HepG2 (cell line): ENCODE results near the gene UBE2S. TPM values are rescaled to one million over a fixed set of nuclear protein-coding genes. Genes with fewer than 3 reads are reported as not detected.

Experiments
- ATAC-seq: fragments of 200-7000 bp; cut with Tn5 transposase; 3 replicates; pipeline ENCODE4 v1.9.1; 2020; ENCODE audit warnings: mild to moderate bottlenecking, moderate library complexity
- BruUV-seq: library from RNA; stranded (reverse); fragments of 400-500 nt; replicated peaks from 2 replicates; lab custom pipeline; 2021; lab: Mats Ljungman, UMichigan
- CTCF ChIA-PET: fragments of 300-600 bp; formaldehyde crosslinking; extraction: SDS; loops from one replicate; lab custom pipeline; 2021; ENCODE audit warnings: low total read pairs, inconsistent platforms, low intra/inter-chr PET ratio; lab: Yijun Ruan, JAX
- POLR2A ChIA-PET: fragments of 350-600 bp; sonication (Branson Sonifier 250); formaldehyde crosslinking; loops from one replicate; lab custom pipeline; 2020; ENCODE audit warnings: antibody characterized with exemption, inconsistent platforms; lab: Yijun Ruan, JAX
- DNase-seq: peaks from one replicate; pipeline ENCODE4 v3.0.0-alpha.2; 2015; ENCODE audit warnings: low spot score
- FAIRE-seq: peaks from 3 replicates; lab custom pipeline; 2011; peaks lifted over from hg19 to GRCh38; lab: Jason Lieb, UNC
- H2AFZ ChIP-seq: one replicate; pipeline ENCODE4 v1.6.1; 2011; ENCODE audit warnings: low read length, inconsistent platforms
- H3K27ac ChIP-seq: fragments of 300-600 bp; 3 replicates; pipeline ENCODE4 v1.8.0; 2011; ENCODE audit warnings: mixed run types, mild to moderate bottlenecking, mixed read lengths, low read length, inconsistent platforms; ENCODE audit not compliant: insufficient read depth; ENCODE audit errors: extremely low read length
- H3K27me3 ChIP-seq, 2 experiments: fragments of 200-600 bp in 1 of 2; 2 replicates in 1 of 2; 3 replicates in 1 of 2; pipeline versions ENCODE4 v1.6.0 to v1.8.0; 2011; ENCODE audit warnings: low read length in 2 of 2, mild to moderate bottlenecking in 2 of 2, moderate library complexity in 2 of 2, inconsistent platforms in 1 of 2; ENCODE audit not compliant: insufficient read depth in 2 of 2, control insufficient read depth in 1 of 2
- H3K36me3 ChIP-seq, 2 experiments: fragments of 200-600 bp in 1 of 2; replicated peaks in 1 of 2; 2 replicates in 1 of 2; 3 replicates in 1 of 2; pipeline versions ENCODE4 v1.5.1 to v1.8.0; 2011; ENCODE audit warnings: low read length in 2 of 2, inconsistent platforms in 1 of 2; ENCODE audit not compliant: insufficient read depth in 2 of 2, control insufficient read depth in 1 of 2
- H3K4me1 ChIP-seq: 2 replicates; pipeline ENCODE4 v1.5.1; 2012; ENCODE audit warnings: low read length, inconsistent platforms; ENCODE audit not compliant: insufficient read depth
- H3K4me2 ChIP-seq: 2 replicates; pipeline ENCODE4 v1.6.0; 2011; ENCODE audit warnings: low read depth, low read length, inconsistent platforms
- H3K4me3 ChIP-seq, 3 experiments: fragments of 200-600 bp in 1 of 3; sonication (generic), shearing (Covaris generic) in 1 of 3; replicated peaks in 1 of 3; 2 replicates each; pipeline ENCODE4 v1.5.1; 2011 to 2016; ENCODE audit warnings: low read length in 3 of 3, inconsistent platforms in 2 of 3, low read depth in 2 of 3, mild to moderate bottlenecking in 2 of 3, control low read depth in 1 of 3, mixed read lengths in 1 of 3; ENCODE audit not compliant: insufficient read depth in 1 of 3
- H3K79me2 ChIP-seq: one replicate; pipeline ENCODE4 v1.6.1; 2011; ENCODE audit warnings: low read length, inconsistent platforms; ENCODE audit not compliant: insufficient read depth
- H3K9ac ChIP-seq: 2 replicates; pipeline ENCODE4 v1.6.0; 2011; ENCODE audit warnings: mild to moderate bottlenecking, low read depth, low read length, inconsistent platforms; ENCODE audit not compliant: insufficient read depth
- H3K9me3 ChIP-seq: 2 replicates; pipeline ENCODE4 v1.5.1; 2012; ENCODE audit warnings: mild to moderate bottlenecking, low read length
- H4K20me1 ChIP-seq: 2 replicates; pipeline ENCODE4 v1.6.0; 2011; ENCODE audit warnings: inconsistent platforms, mild to moderate bottlenecking, low read length, moderate library complexity; ENCODE audit not compliant: insufficient read depth
- ATF1 ChIP-seq: IDR thresholded peaks from 2 replicates; pipeline ENCODE4 v1.6.1; 2016; ENCODE audit warnings: mild to moderate bottlenecking, control low read depth
- ERF ChIP-seq: IDR thresholded peaks from 2 replicates; pipeline ENCODE4 v1.6.1; 2018; ENCODE audit warnings: missing biosample characterization, missing genetic modification reagents
- KDM3A ChIP-seq: IDR thresholded peaks from 2 replicates; pipeline ENCODE4 v1.6.1; 2018; ENCODE audit warnings: low read depth, missing compliant biosample characterization
- MED1 ChIP-seq: sonication (generic); formaldehyde crosslinking; IDR thresholded peaks from 2 replicates; pipeline ENCODE4 v1.4.0; 2020; ENCODE audit warnings: missing genetic modification reagents
- MEIS1 ChIP-seq: sonication (generic); formaldehyde crosslinking; IDR thresholded peaks from 2 replicates; pipeline ENCODE4 v1.9.0; 2021; ENCODE audit warnings: mild to moderate bottlenecking, missing genetic modification reagents, moderate library complexity, borderline replicate concordance
- NCOA1 ChIP-seq: sonication (generic); formaldehyde crosslinking; IDR thresholded peaks from 2 replicates; pipeline ENCODE4 v1.9.0; 2021; ENCODE audit warnings: missing genetic modification reagents
- NRL ChIP-seq: sonication (generic); formaldehyde crosslinking; IDR thresholded peaks from 2 replicates; pipeline ENCODE4 v1.5.0; 2020; ENCODE audit warnings: missing genetic modification reagents, mild to moderate bottlenecking, moderate library complexity, borderline replicate concordance
- PAF1 ChIP-seq: IDR thresholded peaks from 2 replicates; pipeline ENCODE4 v1.6.1; 2016; ENCODE audit warnings: missing genetic modification reagents, missing compliant biosample characterization
- REL ChIP-seq: sonication (generic); formaldehyde crosslinking; conservative IDR thresholded peaks from 2 replicates; pipeline ENCODE4 v1.8.0; 2022; ENCODE audit warnings: mild to moderate bottlenecking, missing genetic modification reagents, moderate library complexity
- SCMH1 ChIP-seq: sonication (generic); formaldehyde crosslinking; IDR thresholded peaks from 2 replicates; pipeline ENCODE4 v1.9.0; 2021; ENCODE audit warnings: missing genetic modification reagents, mild to moderate bottlenecking, borderline replicate concordance
- TOPORS ChIP-seq: sonication (generic); formaldehyde crosslinking; IDR thresholded peaks from 2 replicates; pipeline ENCODE4 v1.8.0; 2023; ENCODE audit warnings: mild to moderate bottlenecking, missing genetic modification reagents
- ZNF12 ChIP-seq: sonication (generic); formaldehyde crosslinking; IDR thresholded peaks from 2 replicates; pipeline ENCODE4 v1.5.0; 2020; ENCODE audit warnings: missing genetic modification reagents
- ZNF138 ChIP-seq: sonication (generic); formaldehyde crosslinking; IDR thresholded peaks from 2 replicates; pipeline ENCODE4 v1.5.0; 2020; ENCODE audit warnings: mild to moderate bottlenecking, low read depth, missing genetic modification reagents
- ZNF282 ChIP-seq: fragments of 450-650 bp; IDR thresholded peaks from 2 replicates; pipeline ENCODE4 v1.6.1; 2018; ENCODE audit not compliant: partially characterized antibody
- ZNF350 ChIP-seq: sonication (generic); formaldehyde crosslinking; IDR thresholded peaks from 2 replicates; pipeline ENCODE4 v1.4.0; 2020; ENCODE audit warnings: mild to moderate bottlenecking, low read depth, missing genetic modification reagents, borderline replicate concordance
- ZSCAN12 ChIP-seq: sonication (generic); formaldehyde crosslinking; IDR thresholded peaks from 2 replicates; pipeline ENCODE4 v1.9.0; 2021; ENCODE audit warnings: mild to moderate bottlenecking, missing genetic modification reagents
- WGBS: methylation state at CpG from one replicate; pipeline ENCODE4 v1.1.6; 2017; ENCODE audit warnings: low lambda C conversion rate; 5-methylcytosine and 5-hydroxymethylcytosine counted together
- in situ Hi-C: cut with HindIII; loops from 2 replicates; pipeline ENCODE4 v1.10.0; 2017; ENCODE audit warnings: low pct_unique_long_range_greater_than_20kb; ENCODE audit not compliant: extremely low pct_ligation_motif_present
- intact Hi-C: fragments of 100-400 bp; cut with micrococcal nuclease; formaldehyde crosslinking; loops from one replicate; pipeline ENCODE4 v1.10.0; 2022; ENCODE audit not compliant: unreplicated experiment
- polyA plus RNA-seq, 8 experiments: library from polyadenylated mRNA; depleted of rRNA in 3 of 8; stranded (reverse) in 7 of 8; unstranded in 1 of 8; fragments of >200 nt; fragmentation: Illumina TruSeq in 4 of 8; extraction: Trizol in 4 of 8; gene quantifications; 2 replicates each; pipeline versions ENCODE4 v1.2.1 to v1.2.3, GENCODE V29; 2011 to 2016; ENCODE audit warnings: low read depth in 4 of 8, missing spikeins in 1 of 8, mixed read lengths in 1 of 8; ENCODE audit not compliant: insufficient read depth in 1 of 8
- total RNA-seq, 5 experiments: library from RNA; depleted of rRNA; stranded (reverse); fragments of >200 nt; fragmentation: Illumina TruSeq; extraction: Trizol; gene quantifications; 2 replicates each; pipeline ENCODE4 v1.2.3, GENCODE V29; 2016; ENCODE audit warnings: low read depth in 1 of 5
- TF ChIP-seq, protein P1 (sequence below): sonication (generic); formaldehyde crosslinking; conservative IDR thresholded peaks from 2 replicates; pipeline ENCODE4 v1.5.0; 2020; ENCODE audit warnings: missing genetic modification reagents
- TF ChIP-seq, protein P2 (sequence below): sonication (generic); formaldehyde crosslinking; IDR thresholded peaks from 2 replicates; pipeline ENCODE4 v1.4.0; 2020; ENCODE audit warnings: missing genetic modification reagents
- TF ChIP-seq, protein P3 (sequence below): IDR thresholded peaks from 2 replicates; pipeline ENCODE4 v1.6.1; 2016; ENCODE audit warnings: missing biosample characterization, missing genetic modification reagents, low read depth
- TF ChIP-seq, protein P4 (sequence below): fragments of 450-650 bp; IDR thresholded peaks from 2 replicates; pipeline ENCODE4 v1.6.1; 2017

The UBE2S gene
- total and polyA plus RNA-seq, 2 of the 13 experiments (the other 11 are each of a cell fraction or from before 2014, with no cell fraction given): 32.2 to 39.3 TPM

DNA sequence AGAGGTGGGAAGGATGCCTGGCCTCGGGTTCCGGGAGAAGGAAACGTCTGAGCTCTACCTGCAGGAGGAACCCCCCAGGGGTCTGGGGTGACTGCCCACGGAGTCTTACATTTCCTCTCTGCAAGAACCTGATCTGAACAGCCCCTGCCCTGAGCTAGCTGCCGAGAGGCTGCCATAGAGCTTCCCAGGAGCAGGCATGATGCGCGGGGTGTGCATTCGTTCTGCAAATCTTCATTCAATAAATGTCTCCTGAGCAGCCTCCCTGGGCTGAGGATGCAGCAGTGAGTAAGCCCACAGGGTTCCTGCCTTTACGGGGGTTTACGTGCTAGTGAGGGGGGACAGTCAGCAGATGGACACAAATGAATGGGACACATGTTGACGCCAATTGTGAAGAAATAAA is 37.1 kb upstream of the UBE2S start:
- DNase-seq (no peak), FAIRE-seq (no peak), ATAC-seq (no peak)
- Histone ChIP-seq H3K27me3 (peaks cover 6 to 56% of the 10 kb centered on the region in 2 experiments; a peak in 4 of 5 replicates), H3K36me3 (no peaks in the 10 kb centered on the region), H3K9me3 (no peaks in the 10 kb centered on the region), H3K4me3 (no peak overlapping the region), H3K79me2 (no peaks in the 10 kb centered on the region), H3K4me2 (no peak overlapping the region), H2AFZ (no peak overlapping the region), H3K27ac (no peak overlapping the region), H3K4me1 (no peaks in the 10 kb centered on the region), H4K20me1 (peaks cover 4% of the 10 kb centered on the region; the same call in 1 of the 2 replicates), H3K9ac (no peak overlapping the region)
- TF ChIP-seq ZNF282: no peak
- TF ChIP-seq, protein P1, sequence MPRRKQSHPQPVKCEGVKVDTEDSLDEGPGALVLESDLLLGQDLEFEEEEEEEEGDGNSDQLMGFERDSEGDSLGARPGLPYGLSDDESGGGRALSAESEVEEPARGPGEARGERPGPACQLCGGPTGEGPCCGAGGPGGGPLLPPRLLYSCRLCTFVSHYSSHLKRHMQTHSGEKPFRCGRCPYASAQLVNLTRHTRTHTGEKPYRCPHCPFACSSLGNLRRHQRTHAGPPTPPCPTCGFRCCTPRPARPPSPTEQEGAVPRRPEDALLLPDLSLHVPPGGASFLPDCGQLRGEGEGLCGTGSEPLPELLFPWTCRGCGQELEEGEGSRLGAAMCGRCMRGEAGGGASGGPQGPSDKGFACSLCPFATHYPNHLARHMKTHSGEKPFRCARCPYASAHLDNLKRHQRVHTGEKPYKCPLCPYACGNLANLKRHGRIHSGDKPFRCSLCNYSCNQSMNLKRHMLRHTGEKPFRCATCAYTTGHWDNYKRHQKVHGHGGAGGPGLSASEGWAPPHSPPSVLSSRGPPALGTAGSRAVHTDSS (CRISPR knock-in tag): no peak
- no peak for TF ChIP-seq PAF1 (CRISPR knock-in tag)
- no peak for TF ChIP-seq TOPORS (CRISPR knock-in tag)
- TF ChIP-seq MEIS1 (CRISPR knock-in tag): no peak
- no peak for TF ChIP-seq ERF (CRISPR knock-in tag)
- no peak for TF ChIP-seq ZNF138 (CRISPR knock-in tag)
- TF ChIP-seq REL: no peak
- no peak for TF ChIP-seq NCOA1 (CRISPR knock-in tag)
- TF ChIP-seq ZNF12 (CRISPR knock-in tag): no peak
- no peak for TF ChIP-seq SCMH1 (CRISPR knock-in tag)
- no peak for TF ChIP-seq ZSCAN12 (CRISPR knock-in tag)
- no peak for TF ChIP-seq KDM3A (CRISPR knock-in tag)
- TF ChIP-seq, protein P2, sequence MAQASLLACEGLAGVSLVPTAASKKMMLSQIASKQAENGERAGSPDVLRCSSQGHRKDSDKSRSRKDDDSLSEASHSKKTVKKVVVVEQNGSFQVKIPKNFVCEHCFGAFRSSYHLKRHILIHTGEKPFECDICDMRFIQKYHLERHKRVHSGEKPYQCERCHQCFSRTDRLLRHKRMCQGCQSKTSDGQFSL: no peak
- TF ChIP-seq, protein P3, sequence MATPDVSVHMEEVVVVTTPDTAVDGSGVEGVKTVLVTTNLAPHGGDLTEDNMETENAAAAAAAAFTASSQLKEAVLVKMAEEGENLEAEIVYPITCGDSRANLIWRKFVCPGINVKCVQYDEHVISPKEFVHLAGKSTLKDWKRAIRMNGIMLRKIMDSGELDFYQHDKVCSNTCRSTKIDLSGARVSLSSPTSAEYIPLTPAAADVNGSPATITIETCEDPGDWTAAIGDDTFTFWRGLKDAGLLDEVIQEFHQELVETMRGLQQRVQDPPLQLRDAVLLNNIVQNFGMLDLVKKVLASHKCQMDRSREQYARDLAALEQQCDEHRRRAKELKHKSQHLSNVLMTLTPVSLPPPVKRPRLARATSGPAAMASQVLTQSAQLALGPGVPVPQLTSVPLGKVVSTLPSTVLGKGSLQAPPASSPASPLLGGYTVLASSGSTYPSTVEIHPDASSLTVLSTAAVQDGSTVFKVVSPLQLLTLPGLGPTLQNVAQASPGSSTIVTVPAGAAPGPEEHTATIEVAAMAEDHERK (CRISPR knock-in tag): no peak
- TF ChIP-seq, protein P4, sequence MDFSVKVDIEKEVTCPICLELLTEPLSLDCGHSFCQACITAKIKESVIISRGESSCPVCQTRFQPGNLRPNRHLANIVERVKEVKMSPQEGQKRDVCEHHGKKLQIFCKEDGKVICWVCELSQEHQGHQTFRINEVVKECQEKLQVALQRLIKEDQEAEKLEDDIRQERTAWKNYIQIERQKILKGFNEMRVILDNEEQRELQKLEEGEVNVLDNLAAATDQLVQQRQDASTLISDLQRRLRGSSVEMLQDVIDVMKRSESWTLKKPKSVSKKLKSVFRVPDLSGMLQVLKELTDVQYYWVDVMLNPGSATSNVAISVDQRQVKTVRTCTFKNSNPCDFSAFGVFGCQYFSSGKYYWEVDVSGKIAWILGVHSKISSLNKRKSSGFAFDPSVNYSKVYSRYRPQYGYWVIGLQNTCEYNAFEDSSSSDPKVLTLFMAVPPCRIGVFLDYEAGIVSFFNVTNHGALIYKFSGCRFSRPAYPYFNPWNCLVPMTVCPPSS: no peak
- no peak for TF ChIP-seq ZNF350 (CRISPR knock-in tag)
- TF ChIP-seq ATF1 (CRISPR knock-in tag): no peak
- no peak for TF ChIP-seq MED1
- no peak for TF ChIP-seq NRL
- POLR2A ChIA-PET: no interaction called here
- intact Hi-C loops: no loop called here
- in situ Hi-C loops: no loop called here
- BruUV-seq: no TSS peak
- 27% methylated on average over 7 of the region's 11 CpGs for WGBS
- CTCF ChIA-PET: no interaction called here
